ENCODE measurements around the gene EIF4G2.

- TF ChIP-seq CTCF (IDR thresholded peaks at IDR 0.05) (no peak), EZH2phosphoT487 (IDR thresholded peaks at IDR 0.05) (no peak), EZH2 (IDR thresholded peaks at IDR 0.05) (no peak)
These were observed 36.1 kb upstream of the EIF4G2 start for GRCh38 chr11:10844796-10845195.

Data from neural progenitor cell (in vitro differentiated cells).